H9 (cell line): ENCODE measurements around the gene ZNF213. TPM values are rescaled to one million over a fixed set of nuclear protein-coding genes. Genes with fewer than 3 reads are reported as not detected.
A peak's percentile ranks its signal among the peaks of the same experiment; 100 is the strongest.

Experiments
- DNase-seq: peaks from one replicate; pipeline ENCODE4 v3.0.0-alpha.2; 2017
- H2AFZ ChIP-seq: one replicate; pipeline ENCODE4 v1.6.1; 2013; ENCODE audit warnings: mild to moderate bottlenecking, low read length, control low read depth, moderate library complexity
- H2AK5ac ChIP-seq: 2 replicates; pipeline ENCODE4 v1.6.1; 2013; ENCODE audit warnings: low read length, control low read depth, mixed read lengths; ENCODE audit not compliant: insufficient read length
- H2BK120ac ChIP-seq: one replicate; pipeline ENCODE4 v1.6.1; 2013; ENCODE audit warnings: low read depth, mild to moderate bottlenecking, low read length, control low read depth, inconsistent platforms; ENCODE audit not compliant: poor library complexity, severe bottlenecking
- H2BK12ac ChIP-seq: 2 replicates; pipeline ENCODE4 v1.6.1; 2013; ENCODE audit warnings: low read length, control low read depth, mixed read lengths, low read depth; ENCODE audit not compliant: insufficient read length
- H2BK15ac ChIP-seq: 2 replicates; pipeline ENCODE4 v1.6.1; 2013; ENCODE audit warnings: low read depth, low read length, control low read depth
- H2BK20ac ChIP-seq: one replicate; pipeline ENCODE4 v1.6.1; 2013; ENCODE audit warnings: low read depth, mild to moderate bottlenecking, low read length, control low read depth, inconsistent platforms; ENCODE audit not compliant: poor library complexity, severe bottlenecking
- H2BK5ac ChIP-seq: 2 replicates; pipeline ENCODE4 v1.6.1; 2013; ENCODE audit warnings: low read length, control low read depth, mixed read lengths; ENCODE audit not compliant: insufficient read length
- H3K14ac ChIP-seq: 2 replicates; pipeline ENCODE4 v1.6.1; 2013; ENCODE audit warnings: low read length, control low read depth; ENCODE audit not compliant: insufficient read depth
- H3K18ac ChIP-seq: 2 replicates; pipeline ENCODE4 v1.6.1; 2013; ENCODE audit warnings: low read depth, mild to moderate bottlenecking, mixed read lengths, low read length, control low read depth; ENCODE audit not compliant: insufficient read length
- H3K23ac ChIP-seq: 2 replicates; pipeline ENCODE4 v1.6.1; 2013; ENCODE audit warnings: low read length, control low read depth, mixed read lengths, low read depth; ENCODE audit not compliant: insufficient read length
- H3K23me2 ChIP-seq: 2 replicates; pipeline ENCODE4 v1.6.1; 2013; ENCODE audit warnings: low read depth, mild to moderate bottlenecking, mixed read lengths, low read length, control low read depth; ENCODE audit not compliant: insufficient read length, poor library complexity, severe bottlenecking
- H3K27ac ChIP-seq: 2 replicates; pipeline ENCODE4 v1.5.1; 2013; ENCODE audit warnings: low read length, control low read depth, mixed read lengths, low read depth; ENCODE audit not compliant: insufficient read length
- H3K27me3 ChIP-seq: 2 replicates; pipeline ENCODE4 v1.6.1; 2013; ENCODE audit warnings: low read length, control low read depth, inconsistent platforms; ENCODE audit not compliant: insufficient read depth
- H3K4ac ChIP-seq: 2 replicates; pipeline ENCODE4 v1.6.1; 2013; ENCODE audit warnings: low read depth, mild to moderate bottlenecking, control low read depth, inconsistent platforms, low read length, moderate library complexity
- H3K4me1 ChIP-seq: 2 replicates; pipeline ENCODE4 v1.6.1; 2013; ENCODE audit warnings: low read length, control low read depth, inconsistent platforms; ENCODE audit not compliant: insufficient read depth
- H3K4me2 ChIP-seq: 2 replicates; pipeline ENCODE4 v1.6.1; 2013; ENCODE audit warnings: low read length, control low read depth, mixed read lengths; ENCODE audit not compliant: insufficient read length, insufficient read depth
- H3K56ac ChIP-seq: 2 replicates; pipeline ENCODE4 v1.6.1; 2013; ENCODE audit warnings: low read depth, mild to moderate bottlenecking, mixed read lengths, low read length, control low read depth; ENCODE audit not compliant: insufficient read length
- H3K79me1 ChIP-seq: 2 replicates; pipeline ENCODE4 v1.6.1; 2013; ENCODE audit warnings: low read depth, mild to moderate bottlenecking, moderate library complexity, low read length, control low read depth, inconsistent platforms; ENCODE audit not compliant: insufficient read depth, poor library complexity, severe bottlenecking
- H3K79me2 ChIP-seq: 2 replicates; pipeline ENCODE4 v1.6.1; 2013; ENCODE audit warnings: low read length, control low read depth, inconsistent platforms; ENCODE audit not compliant: insufficient read depth
- H3K9ac ChIP-seq: 2 replicates; pipeline ENCODE4 v1.6.1; 2013; ENCODE audit warnings: low read length, control low read depth, mixed read lengths; ENCODE audit not compliant: insufficient read length; ENCODE audit errors: extremely low read depth
- H3K9me3 ChIP-seq: one replicate; pipeline ENCODE4 v1.6.1; 2013; ENCODE audit warnings: low read depth, low read length, inconsistent platforms; ENCODE audit not compliant: control insufficient read depth
- H3T11ph ChIP-seq: one replicate; pipeline ENCODE4 v1.6.1; 2013; ENCODE audit warnings: mild to moderate bottlenecking, low read length, control low read depth, inconsistent platforms
- H4K20me1 ChIP-seq: one replicate; pipeline ENCODE4 v1.6.1; 2013; ENCODE audit not compliant: control insufficient read depth, insufficient read length, insufficient read depth
- H4K5ac ChIP-seq: 2 replicates; pipeline ENCODE4 v1.6.1; 2013; ENCODE audit warnings: low read depth, mild to moderate bottlenecking, mixed read lengths, low read length, control low read depth; ENCODE audit not compliant: insufficient read length
- H4K8ac ChIP-seq: replicated peaks from 2 replicates; pipeline ENCODE4 v1.6.1; 2013; ENCODE audit warnings: low read length, control low read depth, mixed read lengths, low read depth; ENCODE audit not compliant: insufficient read length
- H4K91ac ChIP-seq: 2 replicates; pipeline ENCODE4 v1.6.1; 2013; ENCODE audit warnings: low read depth, mild to moderate bottlenecking, moderate library complexity, mixed read lengths, low read length, control low read depth; ENCODE audit not compliant: insufficient read length
- H3K27ac Mint-ChIP-seq, 3 experiments: 2 replicates in 2 of 3; 3 replicates in 1 of 3; pipeline ENCODE4 v1.8.0; 2020 to 2021; ENCODE audit warnings: mixed read lengths in 3 of 3, mild to moderate bottlenecking in 1 of 3, moderate library complexity in 1 of 3
- H3K27me3 Mint-ChIP-seq: 2 replicates; pipeline ENCODE4 v1.8.0; 2021; ENCODE audit warnings: low read depth, mild to moderate bottlenecking, moderate library complexity, mixed read lengths
- H3K36me3 Mint-ChIP-seq, 3 experiments: 2 replicates in 2 of 3; 3 replicates in 1 of 3; pipeline ENCODE4 v1.8.0; 2020 to 2021; ENCODE audit warnings: low read depth in 3 of 3, mixed read lengths in 3 of 3; ENCODE audit not compliant: insufficient read depth in 1 of 3
- H3K4me1 Mint-ChIP-seq, 2 experiments: 2 replicates each; pipeline ENCODE4 v1.8.0; 2020; ENCODE audit warnings: mixed read lengths in 2 of 2
- H3K4me3 Mint-ChIP-seq, 2 experiments: 2 replicates in 1 of 2; 3 replicates in 1 of 2; pipeline ENCODE4 v1.8.0; 2020 to 2021; ENCODE audit warnings: mild to moderate bottlenecking in 2 of 2, mixed read lengths in 2 of 2, moderate library complexity in 1 of 2
- H3K9me3 Mint-ChIP-seq, 2 experiments: 2 replicates in 1 of 2; 3 replicates in 1 of 2; pipeline ENCODE4 v1.8.0; 2020; ENCODE audit warnings: mild to moderate bottlenecking in 2 of 2, mixed read lengths in 2 of 2, moderate library complexity in 1 of 2
- CTCF ChIP-seq: fragments of 200-600 bp; sonication (generic); conservative IDR thresholded peaks from 3 replicates; pipeline ENCODE4 v1.8.0; 2021; ENCODE audit warnings: antibody characterized with exemption, mild to moderate bottlenecking
- WGBS: extraction: QIAGEN DNeasy Blood & Tissue Kit; methylation state at CpG from one replicate; pipeline ENCODE4 v1.1.7; 2013; ENCODE audit warnings: missing lambda C conversion rate, low lambda C conversion rate, mixed read lengths; ENCODE audit not compliant: insufficient read length; ENCODE audit errors: extremely low coverage; 5-methylcytosine and 5-hydroxymethylcytosine counted together
- total RNA-seq: library from RNA; stranded (reverse); gene quantifications from 2 replicates; pipeline ENCODE4 v1.2.1, GENCODE V29; 2021

ZNF213 gene
- total RNA-seq, 1 experiment from 2014 or later, result 6.4 TPM

- Histone ChIP-seq H3T11ph (no peak overlapping the region), H2BK20ac (no peak overlapping the region), H3K23ac (no peak overlapping the region), H3K79me2 (no peaks in the 10 kb centered on the region), H3K4ac (no peak overlapping the region), H3K27ac (no peak overlapping the region), H2BK5ac (no peak overlapping the region), H3K9me3 (no peaks in the 10 kb centered on the region), H3K4me1 (no peaks in the 10 kb centered on the region), H4K5ac (no peak overlapping the region), H2BK120ac (no peak overlapping the region), H4K20me1 (no peaks in the 10 kb centered on the region), H4K8ac (no peak overlapping the region), H3K18ac (no peak overlapping the region), H4K91ac (no peak overlapping the region), H3K27me3 (no peaks in the 10 kb centered on the region), H2BK15ac (no peak overlapping the region), H3K9ac (no peak overlapping the region), H3K23me2 (no peaks in the 10 kb centered on the region), H2AK5ac (no peak overlapping the region), H3K79me1 (no peaks in the 10 kb centered on the region), H2AFZ (no peak overlapping the region), H3K4me2 (no peak overlapping the region), H3K14ac (no peak overlapping the region), H3K56ac (no peak overlapping the region), H2BK12ac (no peak overlapping the region)
- H3K27ac Mint-ChIP-seq, result 0 out of 7 replicates have a peak overlapping the region, but pooled peaks of 1 of the 3 experiments have one; percentile 52
- WGBS, result no CpG with 5 or more reads among the region's 14 CpGs
- no peaks in the 10 kb centered on the region for H3K9me3 Mint-ChIP-seq
- DNase-seq, result no peak
- H3K36me3 Mint-ChIP-seq, result peaks cover 27 to 61% (median 30%) of the 10 kb centered on the region in 3 experiments; a peak in 6 of 7 replicates
- H3K4me3 Mint-ChIP-seq, result no peak overlapping the region
- peaks cover 10 to 17% of the 10 kb centered on the region in 2 experiments for H3K4me1 Mint-ChIP-seq
- TF ChIP-seq CTCF, result no peak
- no peaks in the 10 kb centered on the region; the same call in 1 of the 2 replicates for H3K27me3 Mint-ChIP-seq
Observed at GRCh38 chr16:3086596-3087242, 48.1 kb upstream of the ZNF213 start.
